Stomach (tissue), 9 donors: ENCODE measurements around the gene SMG5. TPM values are rescaled to one million over a fixed set of nuclear protein-coding genes. Genes with fewer than 3 reads are reported as not detected.

Experiments used
- DNase-seq, 2 donors: peaks; one replicate each; pipeline versions ENCODE4 v3.0.0 to v3.0.0-alpha.2; 2013 to 2019
- H3K27ac ChIP-seq, 5 donors: fragments of 200-600 bp in 4 of 5; sonication (generic) in 4 of 5; one replicate each; pipeline ENCODE4 v1.5.1; 2013 to 2019; ENCODE audit warnings: mild to moderate bottlenecking in 1 of 5, moderate library complexity in 1 of 5
- H3K27me3 ChIP-seq, 3 donors: fragments of 200-600 bp; sonication (generic); one replicate each; pipeline ENCODE4 v1.5.1; 2017 to 2019; ENCODE audit warnings: mixed run types in 1 of 3
- H3K36me3 ChIP-seq, 4 donors: fragments of 200-600 bp; sonication (generic); 1 replicate in 3 of 4; 2 replicates in 1 of 4; pipeline ENCODE4 v1.5.1; 2016 to 2019
- H3K4me1 ChIP-seq, 4 donors: fragments of 200-600 bp; sonication (generic); one replicate each; pipeline ENCODE4 v1.5.1; 2016 to 2019
- H3K4me3 ChIP-seq, 4 donors: fragments of 200-600 bp; sonication (generic) in 3 of 4; one replicate each; pipeline ENCODE4 v1.5.1; 2016 to 2019; ENCODE audit warnings: mild to moderate bottlenecking in 1 of 4
- H3K9me3 ChIP-seq, 4 donors: fragments of 200-600 bp; sonication (generic); one replicate each; pipeline ENCODE4 v1.5.1; 2016 to 2019
- EP300 ChIP-seq: sonication (generic); formaldehyde crosslinking; IDR thresholded peaks from one replicate; pipeline ENCODE4 v1.6.1; 2017; ENCODE audit warnings: antibody characterized with exemption
- POLR2A ChIP-seq, 4 donors: fragments of 450-650 bp; IDR thresholded peaks; one replicate each; pipeline ENCODE4 v1.6.1; 2016; ENCODE audit warnings: antibody characterized with exemption in 4 of 4, control low read depth in 2 of 4, mild to moderate bottlenecking in 1 of 4, moderate library complexity in 1 of 4
- POLR2AphosphoS5 ChIP-seq, 3 donors: sonication (generic); formaldehyde crosslinking; IDR thresholded peaks; one replicate each; pipeline ENCODE4 v1.6.1; 2016; ENCODE audit warnings: antibody characterized with exemption in 3 of 3
- WGBS, 5 donors: extraction: QIAGEN DNeasy Blood & Tissue Kit in 3 of 5; methylation state at CpG; one replicate each; pipeline versions ENCODE4 v1.1.5 to v1.1.7; 2013 to 2018; 5-methylcytosine and 5-hydroxymethylcytosine counted together
- intact Hi-C: fragments of 100-400 bp; cut with DNase I; formaldehyde crosslinking; loops from one replicate; pipeline ENCODE4 v1.15.1; 2023; ENCODE audit warnings: low total_unique reads
- polyA plus RNA-seq, 3 donors: library from polyadenylated mRNA; stranded (reverse); fragments of 200-250 nt; gene quantifications; one replicate each; pipeline ENCODE4 v1.2.3, GENCODE V29; 2013
- total RNA-seq, 5 donors: library from RNA; depleted of rRNA; stranded (reverse); fragments of >200 nt; gene quantifications; one replicate each; pipeline versions ENCODE4 v1.1.0 to v1.2.3, GENCODE V29; 2014 to 2016
- TF ChIP-seq, protein P1 (sequence below), 7 experiments: fragments of 450-650 bp in 4 of 7; fragments of 200-600 bp in 3 of 7; sonication (generic) in 3 of 7; IDR thresholded peaks; one replicate each; pipeline ENCODE4 v1.5.1; 2016 to 2019; ENCODE audit warnings: antibody characterized with exemption in 7 of 7, control low read depth in 2 of 7, mild to moderate bottlenecking in 1 of 7
- donor health status: healthy with polysubstance abuse.
- donor health status: Bipolar disorder and iron deficiency.
- donor health status: healthy.

SMG5 gene
- total and polyA plus RNA-seq, 8 donors, result 20.2 to 199 (median 36.5) TPM

DNA sequence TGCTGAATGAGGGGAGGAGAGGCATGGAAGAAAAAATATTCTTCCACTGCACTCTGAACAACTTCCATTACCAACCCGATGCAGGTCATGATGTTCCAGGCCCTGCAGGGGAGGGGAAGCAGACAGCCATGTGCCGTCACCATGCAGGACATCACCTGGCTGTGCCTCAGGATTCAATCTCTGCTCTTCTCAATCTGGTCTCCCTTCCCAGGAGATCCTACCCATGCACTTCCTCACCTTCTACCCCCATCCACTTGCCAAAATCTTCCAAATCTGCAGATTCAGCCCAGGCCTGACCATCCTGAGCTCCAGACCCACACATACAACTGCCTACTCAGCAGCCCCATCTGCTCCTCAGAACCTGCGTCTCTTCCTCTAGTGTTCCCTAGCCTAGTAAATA, 29.0 kb downstream of the SMG5 start:
- TF ChIP-seq EP300 (no peak), POLR2AphosphoS5 (IDR thresholded peaks at IDR 0.05) (no peak), POLR2A (IDR thresholded peaks at IDR 0.05) (no peak)
- TF ChIP-seq, protein P1, sequence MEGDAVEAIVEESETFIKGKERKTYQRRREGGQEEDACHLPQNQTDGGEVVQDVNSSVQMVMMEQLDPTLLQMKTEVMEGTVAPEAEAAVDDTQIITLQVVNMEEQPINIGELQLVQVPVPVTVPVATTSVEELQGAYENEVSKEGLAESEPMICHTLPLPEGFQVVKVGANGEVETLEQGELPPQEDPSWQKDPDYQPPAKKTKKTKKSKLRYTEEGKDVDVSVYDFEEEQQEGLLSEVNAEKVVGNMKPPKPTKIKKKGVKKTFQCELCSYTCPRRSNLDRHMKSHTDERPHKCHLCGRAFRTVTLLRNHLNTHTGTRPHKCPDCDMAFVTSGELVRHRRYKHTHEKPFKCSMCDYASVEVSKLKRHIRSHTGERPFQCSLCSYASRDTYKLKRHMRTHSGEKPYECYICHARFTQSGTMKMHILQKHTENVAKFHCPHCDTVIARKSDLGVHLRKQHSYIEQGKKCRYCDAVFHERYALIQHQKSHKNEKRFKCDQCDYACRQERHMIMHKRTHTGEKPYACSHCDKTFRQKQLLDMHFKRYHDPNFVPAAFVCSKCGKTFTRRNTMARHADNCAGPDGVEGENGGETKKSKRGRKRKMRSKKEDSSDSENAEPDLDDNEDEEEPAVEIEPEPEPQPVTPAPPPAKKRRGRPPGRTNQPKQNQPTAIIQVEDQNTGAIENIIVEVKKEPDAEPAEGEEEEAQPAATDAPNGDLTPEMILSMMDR (IDR thresholded peaks at IDR 0.05), result no peak
- Histone ChIP-seq H3K36me3 (peaks cover 69 to 99% (median 98%) of the 10 kb centered on the region in 4 donors), H3K4me3 (no peak overlapping the region), H3K9me3 (no peaks in the 10 kb centered on the region), H3K27ac (no peak overlapping the region), H3K27me3 (no peaks in the 10 kb centered on the region), H3K4me1 (no peaks in the 10 kb centered on the region)
- WGBS, 5 donors, result 87 to 96% (median 93%) methylated on average over 3 of the region's 3 CpGs
- DNase-seq, result no peak
- intact Hi-C loops, result no loop called here

DNA sequence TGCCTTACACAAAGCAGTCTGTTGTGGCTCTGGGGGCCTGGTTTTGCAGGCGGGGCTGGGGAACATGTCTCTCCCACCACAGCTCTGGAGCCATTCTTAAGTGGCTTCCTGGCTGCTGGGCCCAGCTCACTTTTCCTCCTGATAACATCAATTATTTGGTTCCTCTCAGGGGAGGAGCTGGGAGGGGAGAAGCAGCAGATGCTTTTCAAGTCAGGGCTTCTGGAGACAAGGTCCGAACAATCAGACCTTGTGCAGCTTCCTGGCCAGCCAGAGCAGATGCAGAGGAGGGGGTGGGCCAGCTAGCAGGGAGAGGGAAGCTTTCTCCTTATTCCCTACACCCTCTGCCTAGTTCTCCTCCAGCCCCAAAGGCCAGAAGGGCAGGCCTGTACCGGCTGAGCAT, 31.1 kb downstream of the SMG5 start:
- peaks cover 0 to 4% (median 0%) of the 10 kb centered on the region in 3 donors for H3K27me3 ChIP-seq
- H3K9me3 ChIP-seq, result no peaks in the 10 kb centered on the region
- H3K4me1 ChIP-seq, result peaks cover 10 to 18% (median 16%) of the 10 kb centered on the region in 4 donors
- H3K36me3 ChIP-seq, result peaks cover 48 to 78% (median 76%) of the 10 kb centered on the region in 4 donors
- intact Hi-C loops, result no loop called here
- H3K4me3 ChIP-seq, result no peak overlapping the region
- H3K27ac ChIP-seq, result no peak overlapping the region
- WGBS, 5 donors, result 50 to 73% (median 55%) methylated on average over 3 of the region's 3 CpGs
- peak in 1 of 2 donors; percentile 67 for DNase-seq
- no peak for TF ChIP-seq POLR2A (IDR thresholded peaks at IDR 0.05)
- no peak for TF ChIP-seq POLR2AphosphoS5 (IDR thresholded peaks at IDR 0.05)
- TF ChIP-seq, protein P1 (IDR thresholded peaks at IDR 0.05), result no peak
- TF ChIP-seq EP300, result no peak

DNA sequence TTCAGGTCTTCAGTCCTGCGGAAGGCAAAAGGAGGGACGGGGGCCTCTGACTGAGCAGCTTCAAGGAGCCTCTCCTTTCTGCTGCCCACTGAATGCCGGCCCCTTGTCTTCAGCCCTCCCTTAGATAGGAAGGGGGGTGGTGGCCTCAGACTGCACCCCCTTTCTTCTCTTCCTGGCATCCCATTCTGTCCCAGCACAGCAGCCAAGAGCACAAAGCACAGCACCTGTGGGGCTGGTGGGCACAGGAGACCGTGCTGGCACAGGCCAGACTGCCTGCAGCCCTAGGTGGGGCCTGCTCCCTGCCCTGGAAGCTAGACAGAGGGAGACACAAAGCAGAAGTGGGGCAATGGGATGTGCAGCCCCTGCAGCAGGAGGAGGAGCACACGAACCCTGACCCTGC, 33.0 kb downstream of the SMG5 start:
- H3K36me3 ChIP-seq, result peaks cover 46 to 58% (median 57%) of the 10 kb centered on the region in 4 donors
- 82 to 94% (median 88%) methylated on average over 4 to 5 of the region's 5 CpGs for WGBS, 5 donors
- H3K4me3 ChIP-seq, result no peak overlapping the region
- H3K27ac ChIP-seq, result no peak overlapping the region
- peaks cover 24 to 37% (median 34%) of the 10 kb centered on the region in 4 donors for H3K4me1 ChIP-seq
- intact Hi-C loops, result no loop called here
- TF ChIP-seq, protein P1 (IDR thresholded peaks at IDR 0.05), result no peak
- TF ChIP-seq EP300, result no peak
- no peak for DNase-seq
- peaks cover 0 to 23% (median 9%) of the 10 kb centered on the region in 3 donors for H3K27me3 ChIP-seq
- no peaks in the 10 kb centered on the region for H3K9me3 ChIP-seq

DNA sequence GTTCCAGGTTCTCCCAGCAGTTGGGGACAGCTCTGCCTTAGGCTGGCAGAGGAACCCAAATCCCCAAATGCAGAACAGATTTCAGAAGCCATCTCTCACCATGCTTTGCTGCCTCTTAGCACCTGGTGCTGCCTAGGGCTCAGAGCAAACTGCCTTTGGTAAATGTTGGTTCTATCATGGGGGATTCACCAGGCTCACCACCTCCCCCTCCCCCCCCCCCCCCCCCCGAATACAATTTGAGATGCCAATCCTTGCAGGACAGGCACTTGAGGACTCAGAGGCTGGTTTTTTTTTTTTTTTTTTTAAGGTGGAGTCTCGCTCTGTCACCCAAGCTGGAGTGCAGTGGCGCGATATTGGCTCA, 34.3 kb downstream of the SMG5 start:
- Histone ChIP-seq H3K27me3 (peaks cover 0 to 31% (median 9%) of the 10 kb centered on the region in 3 donors), H3K36me3 (peaks cover 37 to 49% (median 45%) of the 10 kb centered on the region in 4 donors), H3K4me3 (no peak overlapping the region), H3K4me1 (peaks cover 24 to 37% (median 34%) of the 10 kb centered on the region in 4 donors), H3K9me3 (no peaks in the 10 kb centered on the region), H3K27ac (no peak overlapping the region)
- intact Hi-C loops, result no loop called here
- 56 to 84% (median 68%) methylated on average over 4 of the region's 4 CpGs for WGBS, 5 donors
- TF ChIP-seq EP300 (no peak), POLR2A (IDR thresholded peaks at IDR 0.05) (no peak), POLR2AphosphoS5 (IDR thresholded peaks at IDR 0.05) (no peak)
- DNase-seq, result no peak
